ENCODE data around the gene PTH1R.

PTH1R gene

GRCh38 chr3:46869440-46869839 lies 8.1 kb upstream of the PTH1R start:
- H3K4me3 ChIP-seq (ENCODE audit: low read length), result no peak overlapping the region
- H3K4me1 ChIP-seq (ENCODE audit: control insufficient read depth, insufficient read depth, low read length), result peaks cover 16% of the 10 kb centered on the region
- H3K36me3 ChIP-seq (ENCODE audit: control insufficient read depth, insufficient read depth, low read length), result no peaks in the 10 kb centered on the region
- H3K27me3 ChIP-seq (ENCODE audit: control insufficient read depth, insufficient read depth, low read length), result no peaks in the 10 kb centered on the region
- no peak overlapping the region for H3K27ac ChIP-seq (ENCODE audit: low read depth, low read length)
- no peak overlapping the region for H3K9ac ChIP-seq (ENCODE audit: low read length)

GRCh38 chr3:46870651-46871050 lies 6.9 kb upstream of the PTH1R start:
- Histone ChIP-seq H3K4me3 (ENCODE audit: low read length) (no peak overlapping the region), H3K27me3 (ENCODE audit: control insufficient read depth, insufficient read depth, low read length) (no peaks in the 10 kb centered on the region), H3K36me3 (ENCODE audit: control insufficient read depth, insufficient read depth, low read length) (no peaks in the 10 kb centered on the region), H3K27ac (ENCODE audit: low read depth, low read length) (no peak overlapping the region), H3K4me1 (ENCODE audit: control insufficient read depth, insufficient read depth, low read length) (peaks cover 16% of the 10 kb centered on the region), H3K9ac (ENCODE audit: low read length) (no peak overlapping the region)

- no peaks in the 10 kb centered on the region for H3K36me3 ChIP-seq (ENCODE audit: control insufficient read depth, insufficient read depth, low read length)
- no peak overlapping the region for H3K27ac ChIP-seq (ENCODE audit: low read depth, low read length)
- H3K4me3 ChIP-seq (ENCODE audit: low read length), result no peak overlapping the region
- peaks cover 16% of the 10 kb centered on the region for H3K4me1 ChIP-seq (ENCODE audit: control insufficient read depth, insufficient read depth, low read length)
- no peaks in the 10 kb centered on the region for H3K27me3 ChIP-seq (ENCODE audit: control insufficient read depth, insufficient read depth, low read length)
- no peak overlapping the region for H3K9ac ChIP-seq (ENCODE audit: low read length)
Observed at GRCh38 chr3:46871222-46871621, 6.3 kb upstream of the PTH1R start.

- Histone ChIP-seq H3K36me3 (ENCODE audit: control insufficient read depth, insufficient read depth, low read length) (no peaks in the 10 kb centered on the region), H3K27me3 (ENCODE audit: control insufficient read depth, insufficient read depth, low read length) (no peaks in the 10 kb centered on the region), H3K4me1 (ENCODE audit: control insufficient read depth, insufficient read depth, low read length) (peaks cover 2% of the 10 kb centered on the region), H3K4me3 (ENCODE audit: low read length) (no peak overlapping the region), H3K27ac (ENCODE audit: low read depth, low read length) (no peak overlapping the region), H3K9ac (ENCODE audit: low read length) (no peak overlapping the region)
Observed at GRCh38 chr3:46873521-46873920, 4.0 kb upstream of the PTH1R start.

- no peaks in the 10 kb centered on the region for H3K36me3 ChIP-seq (ENCODE audit: control insufficient read depth, insufficient read depth, low read length)
- H3K4me1 ChIP-seq (ENCODE audit: control insufficient read depth, insufficient read depth, low read length), result peaks cover 4% of the 10 kb centered on the region
- H3K27me3 ChIP-seq (ENCODE audit: control insufficient read depth, insufficient read depth, low read length), result no peaks in the 10 kb centered on the region
- H3K4me3 ChIP-seq (ENCODE audit: low read length), result no peak overlapping the region
- H3K9ac ChIP-seq (ENCODE audit: low read length), result no peak overlapping the region
- no peak overlapping the region for H3K27ac ChIP-seq (ENCODE audit: low read depth, low read length)
Observed at GRCh38 chr3:46874430-46874829, 3.1 kb upstream of the PTH1R start.

GRCh38 chr3:46875560-46875959 lies 2.0 kb upstream of the PTH1R start:
- H3K27me3 ChIP-seq (ENCODE audit: control insufficient read depth, insufficient read depth, low read length), result no peaks in the 10 kb centered on the region
- no peaks in the 10 kb centered on the region for H3K36me3 ChIP-seq (ENCODE audit: control insufficient read depth, insufficient read depth, low read length)
- H3K4me1 ChIP-seq (ENCODE audit: control insufficient read depth, insufficient read depth, low read length), result peaks cover 4% of the 10 kb centered on the region
- no peak overlapping the region for H3K9ac ChIP-seq (ENCODE audit: low read length)
- no peak overlapping the region for H3K27ac ChIP-seq (ENCODE audit: low read depth, low read length)
- no peak overlapping the region for H3K4me3 ChIP-seq (ENCODE audit: low read length)

GRCh38 chr3:46876313-46877300 lies 914 bp upstream of the PTH1R start:
- no peak overlapping the region for H3K27ac ChIP-seq (ENCODE audit: low read depth, low read length)
- H3K4me3 ChIP-seq (ENCODE audit: low read length), result no peak overlapping the region
- H3K4me1 ChIP-seq (ENCODE audit: control insufficient read depth, insufficient read depth, low read length), result peaks cover 4% of the 10 kb centered on the region
- no peaks in the 10 kb centered on the region for H3K36me3 ChIP-seq (ENCODE audit: control insufficient read depth, insufficient read depth, low read length)
- no peak overlapping the region for H3K9ac ChIP-seq (ENCODE audit: low read length)
- peaks cover 5% of the 10 kb centered on the region for H3K27me3 ChIP-seq (ENCODE audit: control insufficient read depth, insufficient read depth, low read length)

GRCh38 chr3:46878781-46879436 lies 1.4 kb downstream of the PTH1R start:
- Histone ChIP-seq H3K27me3 (ENCODE audit: control insufficient read depth, insufficient read depth, low read length) (peaks cover 5% of the 10 kb centered on the region), H3K4me1 (ENCODE audit: control insufficient read depth, insufficient read depth, low read length) (peaks cover 6% of the 10 kb centered on the region), H3K27ac (ENCODE audit: low read depth, low read length) (no peak overlapping the region), H3K36me3 (ENCODE audit: control insufficient read depth, insufficient read depth, low read length) (no peaks in the 10 kb centered on the region), H3K4me3 (ENCODE audit: low read length) (no peak overlapping the region), H3K9ac (ENCODE audit: low read length) (no peak overlapping the region)

- Histone ChIP-seq H3K4me3 (ENCODE audit: low read length) (peak overlapping the region; percentile 24), H3K27ac (ENCODE audit: low read depth, low read length) (no peak overlapping the region), H3K4me1 (ENCODE audit: control insufficient read depth, insufficient read depth, low read length) (peaks cover 6% of the 10 kb centered on the region), H3K36me3 (ENCODE audit: control insufficient read depth, insufficient read depth, low read length) (no peaks in the 10 kb centered on the region), H3K27me3 (ENCODE audit: control insufficient read depth, insufficient read depth, low read length) (peaks cover 8% of the 10 kb centered on the region), H3K9ac (ENCODE audit: low read length) (no peak overlapping the region)
Observed at GRCh38 chr3:46880884-46881595, 3.5 kb downstream of the PTH1R start.

GRCh38 chr3:46881596-46882376 lies 4.3 kb downstream of the PTH1R start:
- H3K4me1 ChIP-seq (ENCODE audit: control insufficient read depth, insufficient read depth, low read length), result peaks cover 6% of the 10 kb centered on the region
- no peak overlapping the region for H3K9ac ChIP-seq (ENCODE audit: low read length)
- H3K4me3 ChIP-seq (ENCODE audit: low read length), result peak overlapping the region; percentile 65
- peaks cover 8% of the 10 kb centered on the region for H3K27me3 ChIP-seq (ENCODE audit: control insufficient read depth, insufficient read depth, low read length)
- H3K27ac ChIP-seq (ENCODE audit: low read depth, low read length), result peak overlapping the region; percentile 32
- H3K36me3 ChIP-seq (ENCODE audit: control insufficient read depth, insufficient read depth, low read length), result no peaks in the 10 kb centered on the region

GRCh38 chr3:46882377-46883053 lies 5.0 kb downstream of the PTH1R start:
- peaks cover 6% of the 10 kb centered on the region for H3K4me1 ChIP-seq (ENCODE audit: control insufficient read depth, insufficient read depth, low read length)
- H3K27ac ChIP-seq (ENCODE audit: low read depth, low read length), result peak overlapping the region; percentile 32
- H3K9ac ChIP-seq (ENCODE audit: low read length), result no peak overlapping the region

More at GRCh38 chr3:46882377-46883053, 5.0 kb downstream of the PTH1R start:
- peak overlapping the region; percentile 65 for H3K4me3 ChIP-seq (ENCODE audit: low read length)
- H3K36me3 ChIP-seq (ENCODE audit: control insufficient read depth, insufficient read depth, low read length), result no peaks in the 10 kb centered on the region
- peaks cover 8% of the 10 kb centered on the region for H3K27me3 ChIP-seq (ENCODE audit: control insufficient read depth, insufficient read depth, low read length)

All from rectal smooth muscle tissue (tissue), 1 donor.